Measurements from ENCODE around the gene VAPB.

The VAPB gene

GRCh38 chr20:58459058-58459750, 70.2 kb downstream of the VAPB start:
- no peak overlapping the region for H3K4me3 ChIP-seq (ENCODE audit: low read depth in 1 of 2, low read length in 1 of 2)
- H3K4me1 ChIP-seq (ENCODE audit: control insufficient read depth in 1 of 2, insufficient read depth in 1 of 2, low read depth in 1 of 2, low read length in 1 of 2), result no peaks in the 10 kb centered on the region
- no peaks in the 10 kb centered on the region for H3K36me3 ChIP-seq
- TF ChIP-seq CTCF (IDR thresholded peaks at IDR 0.05), result no peak
- H3K27ac ChIP-seq, result no peak overlapping the region
- H3K9me3 ChIP-seq, result no peaks in the 10 kb centered on the region
- H3K27me3 ChIP-seq, result peaks cover 4% of the 10 kb centered on the region

- Histone ChIP-seq H3K27ac (no peak overlapping the region), H3K27me3 (peaks cover 20% of the 10 kb centered on the region)
- TF ChIP-seq CTCF (IDR thresholded peaks at IDR 0.05), result no peak
These were observed 72.1 kb downstream of the VAPB start for GRCh38 chr20:58461104-58461503.

GRCh38 chr20:58461899-58462298, 72.9 kb downstream of the VAPB start:
- Histone ChIP-seq H3K27ac (no peak overlapping the region), H3K36me3 (no peaks in the 10 kb centered on the region), H3K4me3 (ENCODE audit: low read depth in 1 of 2, low read length in 1 of 2) (no peak overlapping the region), H3K9me3 (no peaks in the 10 kb centered on the region), H3K27me3 (peaks cover 28% of the 10 kb centered on the region), H3K4me1 (ENCODE audit: control insufficient read depth in 1 of 2, insufficient read depth in 1 of 2, low read depth in 1 of 2, low read length in 1 of 2) (no peaks in the 10 kb centered on the region)
- no peak for TF ChIP-seq CTCF (IDR thresholded peaks at IDR 0.05)

More at GRCh38 chr20:58461104-58461503, 72.1 kb downstream of the VAPB start:
- no peaks in the 10 kb centered on the region for H3K9me3 ChIP-seq
- no peaks in the 10 kb centered on the region for H3K4me1 ChIP-seq (ENCODE audit: control insufficient read depth in 1 of 2, insufficient read depth in 1 of 2, low read depth in 1 of 2, low read length in 1 of 2)
- H3K36me3 ChIP-seq, result no peaks in the 10 kb centered on the region
- no peak overlapping the region for H3K4me3 ChIP-seq (ENCODE audit: low read depth in 1 of 2, low read length in 1 of 2)

GRCh38 chr20:58463256-58463655, 74.2 kb downstream of the VAPB start:
- Histone ChIP-seq H3K4me3 (ENCODE audit: low read depth in 1 of 2, low read length in 1 of 2) (no peak overlapping the region), H3K27me3 (peaks cover 42% of the 10 kb centered on the region), H3K27ac (no peak overlapping the region), H3K36me3 (no peaks in the 10 kb centered on the region), H3K9me3 (no peaks in the 10 kb centered on the region), H3K4me1 (ENCODE audit: control insufficient read depth in 1 of 2, insufficient read depth in 1 of 2, low read depth in 1 of 2, low read length in 1 of 2) (no peaks in the 10 kb centered on the region)
- TF ChIP-seq CTCF (IDR thresholded peaks at IDR 0.05), result no peak

- H3K4me1 ChIP-seq (ENCODE audit: control insufficient read depth in 1 of 2, insufficient read depth in 1 of 2, low read depth in 1 of 2, low read length in 1 of 2), result no peaks in the 10 kb centered on the region
- no peaks in the 10 kb centered on the region for H3K9me3 ChIP-seq
- H3K27me3 ChIP-seq, result peaks cover 47% of the 10 kb centered on the region
- H3K36me3 ChIP-seq, result no peaks in the 10 kb centered on the region
- no peak overlapping the region for H3K27ac ChIP-seq
- no peak for TF ChIP-seq CTCF (IDR thresholded peaks at IDR 0.05)
- H3K4me3 ChIP-seq (ENCODE audit: low read depth in 1 of 2, low read length in 1 of 2), result no peak overlapping the region
These were observed 75.8 kb downstream of the VAPB start for GRCh38 chr20:58464838-58465237.

Measured in neutrophil (primary cell).